SK-N-SH (cell line): Measurements from ENCODE around the gene MIPOL1. TPM values are rescaled to one million over a fixed set of nuclear protein-coding genes. Genes with fewer than 3 reads are reported as not detected.

Experiments used
- CTCF ChIA-PET: fragments of 300-600, 350-600 bp; formaldehyde crosslinking; extraction: SDS; loops from one replicate; lab custom pipeline; 2021; lab: Yijun Ruan, JAX
- POLR2A ChIA-PET: fragments of 350-600 bp; sonication (Branson Sonifier 250); formaldehyde crosslinking; extraction: SDS; loops from one replicate; lab custom pipeline; 2020; ENCODE audit warnings: antibody characterized with exemption, inconsistent platforms; lab: Yijun Ruan, JAX
- DNase-seq: peaks from one replicate; pipeline ENCODE4 v3.0.0; 2012
- H2AFZ ChIP-seq: fragments of 200-600 bp; sonication (generic); 2 replicates; pipeline ENCODE4 v1.8.1; 2016; ENCODE audit warnings: antibody characterized with exemption, mild to moderate bottlenecking, low read depth
- H3F3A ChIP-seq: fragments of 200-600 bp; sonication (generic); replicated peaks from 2 replicates; pipeline ENCODE3; 2016; ENCODE audit warnings: antibody characterized with exemption, mild to moderate bottlenecking; ENCODE audit not compliant: insufficient read depth
- H3K27ac ChIP-seq, 2 experiments: fragments of 200-500 bp in 1 of 2; fragments of 200-600 bp in 1 of 2; sonication (Bioruptor generic) in 1 of 2; sonication (generic), shearing (Covaris generic) in 1 of 2; 2 replicates each; pipeline versions ENCODE4 v1.5.1 to v1.6.1; 2014 to 2016; ENCODE audit warnings: low read depth in 2 of 2, inconsistent platforms in 1 of 2, low read length in 1 of 2, mild to moderate bottlenecking in 1 of 2, mixed read lengths in 1 of 2
- H3K27me3 ChIP-seq: fragments of 200-600 bp; sonication (generic), shearing (Covaris generic); 2 replicates; pipeline ENCODE4 v1.6.1; 2016; ENCODE audit warnings: mixed run types; ENCODE audit not compliant: insufficient read depth
- H3K36me3 ChIP-seq, 2 experiments: fragments of 200-500 bp in 1 of 2; fragments of 200-600 bp in 1 of 2; sonication (Bioruptor generic) in 1 of 2; sonication (generic) in 1 of 2; replicated peaks in 1 of 2; 2 replicates each; pipeline versions ENCODE3 to v1.5.1; 2014 to 2016; ENCODE audit warnings: low read length in 1 of 2, mild to moderate bottlenecking in 1 of 2; ENCODE audit not compliant: insufficient read depth in 2 of 2, control insufficient read depth in 1 of 2
- H3K4me1 ChIP-seq, 2 experiments: fragments of 200-500 bp in 1 of 2; fragments of 200-600 bp in 1 of 2; sonication (Bioruptor generic) in 1 of 2; sonication (generic), shearing (Covaris generic) in 1 of 2; 2 replicates each; pipeline versions ENCODE4 v1.5.1 to v1.6.1; 2014 to 2016; ENCODE audit warnings: low read depth in 1 of 2, low read length in 1 of 2, mixed run types in 1 of 2; ENCODE audit not compliant: insufficient read depth in 2 of 2, control insufficient read depth in 1 of 2
- H3K4me2 ChIP-seq: fragments of 200-600 bp; sonication (generic), shearing (Covaris generic); 2 replicates; pipeline ENCODE4 v1.6.1; 2017; ENCODE audit warnings: mixed run types
- H3K4me3 ChIP-seq, 2 experiments: fragments of 200-500 bp in 1 of 2; fragments of 200-600 bp in 1 of 2; sonication (Bioruptor generic) in 1 of 2; sonication (generic), shearing (Covaris generic) in 1 of 2; 2 replicates each; pipeline versions ENCODE4 v1.5.1 to v1.8.1; 2014 to 2016; ENCODE audit warnings: low read depth in 2 of 2, inconsistent platforms in 1 of 2, low read length in 1 of 2, mild to moderate bottlenecking in 1 of 2, mixed read lengths in 1 of 2, moderate library complexity in 1 of 2
- H3K79me2 ChIP-seq: fragments of 200-600 bp; sonication (generic); 2 replicates; pipeline ENCODE4 v1.8.1; 2017; ENCODE audit warnings: mild to moderate bottlenecking; ENCODE audit not compliant: insufficient read depth
- H3K9ac ChIP-seq: fragments of 200-600 bp; sonication (generic); 2 replicates; pipeline ENCODE4 v1.6.1; 2017; ENCODE audit warnings: mixed run types
- H3K9me2 ChIP-seq: fragments of 200-600 bp; sonication (generic); 2 replicates; pipeline ENCODE4 v1.6.1; 2017; ENCODE audit warnings: mixed run types
- H3K9me3 ChIP-seq: fragments of 200-600 bp; sonication (generic); 2 replicates; pipeline ENCODE4 v1.6.1; 2017; ENCODE audit warnings: mixed run types, mild to moderate bottlenecking, moderate library complexity
- H4K20me1 ChIP-seq: fragments of 200-600 bp; sonication (generic); 2 replicates; pipeline ENCODE4 v1.6.1; 2017; ENCODE audit warnings: mild to moderate bottlenecking, mixed run types; ENCODE audit not compliant: insufficient read depth
- CHD2 ChIP-seq: fragments of 150-350 bp; IDR thresholded peaks from 2 replicates; pipeline ENCODE4 v1.6.1; 2018; ENCODE audit warnings: low read length; ENCODE audit not compliant: partially characterized antibody
- ELF1 ChIP-seq: IDR thresholded peaks from 2 replicates; pipeline ENCODE4 v1.4.0; 2012
- EP300 ChIP-seq, 2 experiments: IDR thresholded peaks; 2 replicates each; pipeline versions ENCODE4 v1.4.0 to v1.6.1; 2012; ENCODE audit warnings: borderline replicate concordance in 1 of 2, low read depth in 1 of 2, low read length in 1 of 2
- FOSL2 ChIP-seq: IDR thresholded peaks from 2 replicates; pipeline ENCODE4 v1.4.0; 2012; ENCODE audit warnings: low read depth, mild to moderate bottlenecking, moderate library complexity, borderline replicate concordance
- FOXJ3 ChIP-seq: sonication (generic); formaldehyde crosslinking; IDR thresholded peaks from 2 replicates; pipeline ENCODE4 v1.5.1; 2020; ENCODE audit warnings: mild to moderate bottlenecking, missing genetic modification reagents
- GABPA ChIP-seq: IDR thresholded peaks from 2 replicates; pipeline ENCODE4 v1.4.0; 2012; ENCODE audit warnings: low read depth, mild to moderate bottlenecking
- NFIC ChIP-seq: IDR thresholded peaks from 2 replicates; pipeline ENCODE4 v1.4.0; 2012; ENCODE audit warnings: borderline replicate concordance
- RAD21 ChIP-seq: IDR thresholded peaks from 2 replicates; pipeline ENCODE4 v1.6.1; 2012; ENCODE audit warnings: mild to moderate bottlenecking, low read length
- RCOR1 ChIP-seq: fragments of 150-350 bp; IDR thresholded peaks from 2 replicates; pipeline ENCODE4 v1.6.1; 2017; ENCODE audit warnings: antibody characterized with exemption, low read length
- RFX5 ChIP-seq: IDR thresholded peaks from 2 replicates; pipeline ENCODE4 v1.6.1; 2012; ENCODE audit warnings: mild to moderate bottlenecking, improper control_type of control experiment, low read length
- RXRA ChIP-seq: IDR thresholded peaks from 2 replicates; pipeline ENCODE4 v1.4.0; 2012; ENCODE audit warnings: low read depth, mild to moderate bottlenecking, borderline replicate concordance
- SIN3A ChIP-seq: IDR thresholded peaks from 2 replicates; pipeline ENCODE4 v1.6.1; 2012; ENCODE audit warnings: low read depth, mild to moderate bottlenecking, low read length, moderate library complexity, borderline replicate concordance
- SMC3 ChIP-seq: IDR thresholded peaks from 2 replicates; pipeline ENCODE4 v1.6.1; 2012; ENCODE audit warnings: low read depth, low read length, improper control_type of control experiment
- TAF1 ChIP-seq: IDR thresholded peaks from 2 replicates; pipeline ENCODE4 v1.6.1; 2012; ENCODE audit warnings: low read depth, mild to moderate bottlenecking, low read length, moderate library complexity, borderline replicate concordance
- TCF12 ChIP-seq: IDR thresholded peaks from 2 replicates; pipeline ENCODE4 v1.4.0; 2012
- TEAD4 ChIP-seq: IDR thresholded peaks from 2 replicates; pipeline ENCODE4 v1.4.0; 2012; ENCODE audit warnings: mild to moderate bottlenecking, borderline replicate concordance; ENCODE audit not compliant: insufficient read depth
- YY1 ChIP-seq: IDR thresholded peaks from 2 replicates; pipeline ENCODE4 v1.4.0; 2012; ENCODE audit warnings: low read depth, mild to moderate bottlenecking
- WGBS: methylation state at CpG from one replicate; pipeline ENCODE4 v1.1.6; 2017; ENCODE audit warnings: low lambda C conversion rate; 5-methylcytosine and 5-hydroxymethylcytosine counted together
- polyA plus RNA-seq, 3 experiments: library from polyadenylated mRNA; depleted of rRNA; stranded (reverse); fragments of >200 nt; gene quantifications; 2 replicates each; pipeline ENCODE4 v1.2.3, GENCODE V29; 2012
- TF ChIP-seq, protein P1 (sequence below): IDR thresholded peaks from 2 replicates; pipeline ENCODE4 v1.4.0; 2012; ENCODE audit warnings: low read depth

The MIPOL1 gene
- polyA plus RNA-seq, 1 of the 3 experiments (the other 2 are of a cell fraction), result 0.23 TPM

DNA sequence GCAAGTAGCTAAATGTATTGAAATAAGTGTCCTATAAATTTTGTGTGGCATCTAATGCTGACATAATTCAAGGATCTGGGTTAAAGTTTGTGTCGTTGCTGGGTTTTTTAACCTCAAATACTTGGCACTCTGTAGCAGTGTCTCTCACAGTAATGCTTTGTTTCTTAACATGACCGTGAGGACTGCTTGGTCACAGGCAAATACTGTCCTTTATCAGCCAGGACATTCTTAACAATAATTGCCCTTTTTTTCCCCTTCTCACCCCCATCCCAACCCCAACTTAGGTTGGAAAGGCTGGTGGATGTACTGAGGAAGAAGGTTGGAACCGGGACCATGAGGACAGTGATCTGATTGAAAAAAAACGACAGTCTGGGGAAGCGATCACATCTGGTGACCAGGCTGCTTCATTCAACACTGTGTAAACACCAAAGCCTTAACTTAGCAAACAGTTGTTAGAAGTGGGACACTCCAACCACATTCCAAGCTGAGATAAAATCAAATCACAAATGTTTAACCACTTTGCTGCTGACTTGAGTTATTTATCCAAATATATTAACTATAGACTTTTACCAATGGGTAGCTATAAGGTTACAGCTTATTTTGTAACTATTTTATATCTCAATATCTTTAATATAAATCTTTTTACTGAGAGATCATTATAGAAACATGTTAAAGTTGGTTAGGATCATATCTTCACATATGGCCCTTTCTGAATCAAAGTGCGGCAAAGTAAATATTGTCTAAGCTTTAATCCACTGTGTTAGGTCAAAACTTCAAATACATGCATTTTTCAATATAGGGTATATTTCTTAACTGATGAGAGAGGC, 349.1 kb downstream of the MIPOL1 start:
- no peaks in the 10 kb centered on the region for H3K79me2 ChIP-seq
- no peak overlapping the region for H3K4me2 ChIP-seq
- WGBS, result 0% methylated on average over 6 of the region's 6 CpGs
- H3K4me3 ChIP-seq, result no peak overlapping the region
- TF ChIP-seq RAD21 (no peak), GABPA (no peak), RFX5 (no peak), RXRA (no peak), FOSL2 (no peak), TCF12 (no peak), FOXJ3 (no peak), SIN3A (no peak), TEAD4 (no peak), ELF1 (no peak), EP300 (IDR thresholded peaks at IDR 0.05; ENCODE audit: borderline replicate concordance in 1 of 2, low read depth in 1 of 2, low read length in 1 of 2) (no peak), SMC3 (no peak), TAF1 (no peak)
- no peaks in the 10 kb centered on the region for H3K4me1 ChIP-seq
- no peaks in the 10 kb centered on the region for H3K36me3 ChIP-seq
- no peak overlapping the region for H3K27ac ChIP-seq
- H3F3A ChIP-seq, result no peaks in the 10 kb centered on the region
- H4K20me1 ChIP-seq, result no peaks in the 10 kb centered on the region
- H3K9me2 ChIP-seq, result no peaks in the 10 kb centered on the region
- no peak for DNase-seq
- no peak overlapping the region for H3K9ac ChIP-seq
- H3K9me3 ChIP-seq, result no peaks in the 10 kb centered on the region
- CTCF ChIA-PET, result no interaction called here
- H3K27me3 ChIP-seq, result no peaks in the 10 kb centered on the region
- no peak overlapping the region for H2AFZ ChIP-seq
- POLR2A ChIA-PET, result no interaction called here

DNA sequence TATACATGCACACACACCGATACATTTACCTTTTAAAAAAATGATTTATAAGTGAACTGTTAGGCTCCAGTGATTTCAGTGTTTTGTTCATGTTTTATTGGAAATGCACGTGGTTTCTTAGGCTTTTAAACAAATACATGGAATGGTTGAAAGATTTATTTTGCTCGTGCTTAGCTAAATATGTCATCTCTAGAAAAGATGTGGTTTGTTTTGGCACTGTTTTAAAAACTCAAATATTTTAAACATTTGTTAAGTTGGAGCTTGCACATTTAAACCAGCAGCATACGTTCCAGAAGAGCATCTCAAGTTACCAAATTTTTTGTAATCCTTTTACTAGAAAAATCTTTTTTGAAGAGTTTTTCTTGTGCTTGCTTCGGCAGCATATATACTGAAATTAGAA, 352.8 kb downstream of the MIPOL1 start:
- Histone ChIP-seq H3K9me3 (no peaks in the 10 kb centered on the region), H3K4me2 (no peak overlapping the region), H3K4me3 (no peak overlapping the region), H3K9me2 (no peaks in the 10 kb centered on the region), H3K79me2 (no peaks in the 10 kb centered on the region), H3F3A (no peaks in the 10 kb centered on the region), H2AFZ (no peak overlapping the region), H4K20me1 (no peaks in the 10 kb centered on the region), H3K27ac (no peak overlapping the region), H3K36me3 (no peaks in the 10 kb centered on the region), H3K4me1 (no peaks in the 10 kb centered on the region)
- ChIA-PET CTCF (no interaction called here), POLR2A (no interaction called here)
- WGBS, result 5% methylated on average over 5 of the region's 5 CpGs
- TF ChIP-seq RCOR1 (no peak), YY1 (no peak), NFIC (no peak), CHD2 (no peak)
- TF ChIP-seq, protein P1, sequence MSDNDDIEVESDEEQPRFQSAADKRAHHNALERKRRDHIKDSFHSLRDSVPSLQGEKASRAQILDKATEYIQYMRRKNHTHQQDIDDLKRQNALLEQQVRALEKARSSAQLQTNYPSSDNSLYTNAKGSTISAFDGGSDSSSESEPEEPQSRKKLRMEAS, result no peak
- TF ChIP-seq, all 33 proteins: peak for 0
- H3K9ac ChIP-seq, result no peak overlapping the region
- H3K27me3 ChIP-seq, result no peaks in the 10 kb centered on the region
- no peak for DNase-seq
